Bone marrow (tissue), 2 donors: ENCODE results near the gene RHBDL1.
"Not testable (repeated sequence)": the region's sequence is repeated elsewhere in the genome, so short reads cannot be mapped to it uniquely, and the experiment has no call there.

Experiments
- DNase-seq, 2 donors: peaks; one replicate each; lab custom pipeline; 2025; lab: John Stamatoyannopoulos, UW

RHBDL1 gene

GRCh38 chr16:686459-687260 is 11.2 kb downstream of the RHBDL1 start:
- DNase-seq, result no peak

DNA sequence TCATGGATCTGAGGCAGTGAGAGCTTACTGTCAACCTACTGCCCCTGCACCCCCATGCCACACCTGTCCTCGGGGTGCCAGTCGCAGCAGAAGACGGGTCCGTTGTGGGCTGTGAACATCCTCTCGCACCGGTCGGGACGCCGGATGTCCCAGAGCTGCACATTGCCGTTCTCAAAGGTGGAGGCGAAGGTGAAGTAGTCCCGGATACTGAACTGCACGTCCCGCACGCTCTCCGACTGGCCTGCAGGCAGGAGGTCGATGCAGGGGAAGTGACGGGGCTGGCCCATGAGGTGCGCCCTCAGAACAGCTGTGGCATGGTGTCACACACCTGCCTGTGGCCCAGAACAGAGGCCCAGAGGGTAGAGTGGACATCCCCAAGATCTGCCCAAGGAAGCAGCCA is 12.0 kb downstream of the RHBDL1 start:
- DNase-seq, result no peak

GRCh38 chr16:689175-689897 is 13.9 kb downstream of the RHBDL1 start:
- no peak for DNase-seq

GRCh38 chr16:691242-691641 is 15.8 kb downstream of the RHBDL1 start:
- not testable (repeated sequence) for DNase-seq

DNA sequence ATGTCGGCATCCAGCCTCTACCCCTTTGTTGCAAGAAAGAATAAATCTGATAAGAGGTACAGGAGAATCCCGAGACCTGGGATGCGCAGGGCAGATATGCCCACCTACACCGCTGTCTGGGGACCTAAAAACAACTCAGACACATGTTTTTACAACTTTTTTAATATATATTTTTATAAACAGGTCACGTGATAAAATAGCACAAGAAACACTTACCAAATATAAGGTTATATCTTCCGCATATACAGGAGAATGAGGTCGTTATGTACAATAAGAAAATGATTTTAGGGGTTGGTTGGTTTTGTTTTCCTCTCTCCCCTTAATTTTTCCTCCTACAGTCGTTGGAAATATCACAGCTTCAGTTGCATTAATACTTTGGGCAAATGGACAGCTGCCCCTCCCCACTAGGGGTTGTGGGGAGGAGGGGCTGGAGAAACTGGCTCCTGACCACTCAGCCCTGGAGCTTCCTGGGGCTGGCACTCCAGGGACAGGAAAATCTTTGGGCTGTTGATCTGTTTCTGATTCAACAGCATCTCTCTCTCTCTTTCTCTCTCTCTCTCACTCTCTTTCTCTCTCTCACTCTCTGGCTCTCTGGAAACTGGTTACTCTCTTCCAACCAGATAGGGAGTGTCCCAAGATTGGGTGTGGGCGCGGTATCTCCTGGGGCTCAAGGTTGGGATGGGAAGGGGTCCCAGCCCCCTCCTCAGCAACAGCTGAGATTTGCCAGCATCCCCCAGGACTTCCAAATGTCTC is 17.1 kb downstream of the RHBDL1 start:
- DNase-seq, result no peak

DNA sequence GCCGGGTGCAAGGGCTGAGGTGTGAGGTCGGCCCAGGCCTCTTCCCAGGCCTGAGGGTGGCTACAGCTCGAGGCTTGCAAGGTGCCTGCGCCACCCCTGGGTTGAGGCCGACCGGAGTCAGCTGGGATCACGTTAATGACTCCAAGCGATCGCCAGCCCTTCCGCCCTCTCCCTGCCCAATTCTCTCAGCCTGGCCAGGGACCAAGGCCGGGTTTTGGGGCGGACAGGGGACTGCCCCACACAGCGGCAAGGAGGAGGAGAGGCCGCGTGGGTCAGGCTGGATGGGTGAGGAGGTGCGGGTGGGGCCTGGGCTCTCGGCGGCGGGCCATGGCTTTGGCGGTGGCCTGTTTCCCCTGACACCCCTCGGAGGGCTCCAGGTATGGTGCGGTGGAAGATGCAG is 17.9 kb downstream of the RHBDL1 start:
- DNase-seq, result no peak

DNA sequence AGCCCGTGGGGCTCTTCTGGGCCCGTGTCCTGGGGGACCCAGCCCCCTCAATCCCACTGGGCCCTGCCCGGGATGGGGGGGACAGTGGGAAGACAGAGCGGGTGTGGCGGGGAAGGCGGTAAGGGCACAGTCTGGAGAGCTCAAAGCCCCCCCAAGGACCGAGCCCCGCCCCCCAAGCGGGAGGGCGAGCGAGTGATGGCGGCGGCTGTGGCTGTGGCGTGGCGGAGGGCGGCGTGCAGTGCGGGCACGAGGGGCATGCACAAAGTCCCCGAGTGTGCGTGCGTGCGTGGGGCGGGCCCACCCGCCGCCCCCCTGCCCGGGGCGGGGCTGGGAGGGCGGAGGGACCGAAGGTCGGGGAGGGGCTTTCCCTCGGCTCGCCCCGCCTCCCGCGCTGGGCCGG is 18.3 kb downstream of the RHBDL1 start:
- no peak for DNase-seq

GRCh38 chr16:694187-694862 is 18.9 kb downstream of the RHBDL1 start:
- no peak for DNase-seq

- no peak for DNase-seq
These were observed 19.4 kb downstream of the RHBDL1 start for GRCh38 chr16:694863-695354.

GRCh38 chr16:695355-696089 is 20.1 kb downstream of the RHBDL1 start:
- DNase-seq, result no peak

- DNase-seq, result no peak
These were observed 23.6 kb downstream of the RHBDL1 start for GRCh38 chr16:698911-699671.

DNA sequence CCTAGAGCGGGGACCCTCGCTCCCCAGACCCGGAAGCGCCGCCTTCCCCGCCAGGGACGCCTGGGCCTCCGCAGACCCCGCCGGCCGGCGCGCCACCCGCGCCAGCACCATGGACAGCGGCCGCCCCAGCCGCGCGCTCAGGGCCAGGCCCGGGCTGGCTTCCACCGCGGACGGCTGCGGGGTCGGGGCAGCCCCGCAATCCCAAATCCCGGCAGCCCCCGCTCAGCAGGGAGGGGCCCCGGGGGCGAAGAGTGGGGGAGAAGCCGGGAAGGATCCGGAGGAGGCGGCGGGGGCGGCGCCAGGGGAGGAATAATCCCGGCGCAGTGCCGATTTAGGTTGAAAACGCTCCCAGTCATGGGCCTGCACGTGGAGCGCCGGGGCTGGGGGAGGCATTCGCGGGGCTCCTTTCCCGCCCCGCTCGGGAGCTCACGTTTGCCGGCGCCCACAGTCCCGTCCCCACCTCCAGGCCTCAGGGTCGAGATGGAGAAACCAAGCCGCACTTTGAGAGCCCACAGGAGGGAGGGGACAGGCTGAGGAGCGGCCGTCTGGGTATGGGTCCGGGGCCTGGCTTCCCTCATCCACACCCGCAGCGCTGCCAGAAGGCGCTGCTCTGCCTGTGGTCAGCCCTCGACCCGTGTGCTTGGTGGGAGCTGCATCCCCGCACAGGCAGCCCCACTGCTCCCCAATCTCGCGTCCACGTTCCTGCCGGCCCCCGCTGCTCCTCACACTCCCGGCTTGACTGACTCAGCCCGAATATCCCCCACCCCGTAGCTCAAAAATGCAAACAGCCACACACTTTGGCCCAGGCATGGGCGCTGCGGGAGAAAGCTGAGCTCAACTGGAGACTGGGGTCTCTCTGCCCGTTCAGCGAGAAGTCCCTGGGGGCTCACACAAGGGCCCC is 25.5 kb downstream of the RHBDL1 start:
- DNase-seq, result no peak

- no peak for DNase-seq
These were observed 26.9 kb downstream of the RHBDL1 start for GRCh38 chr16:702341-702740.

DNA sequence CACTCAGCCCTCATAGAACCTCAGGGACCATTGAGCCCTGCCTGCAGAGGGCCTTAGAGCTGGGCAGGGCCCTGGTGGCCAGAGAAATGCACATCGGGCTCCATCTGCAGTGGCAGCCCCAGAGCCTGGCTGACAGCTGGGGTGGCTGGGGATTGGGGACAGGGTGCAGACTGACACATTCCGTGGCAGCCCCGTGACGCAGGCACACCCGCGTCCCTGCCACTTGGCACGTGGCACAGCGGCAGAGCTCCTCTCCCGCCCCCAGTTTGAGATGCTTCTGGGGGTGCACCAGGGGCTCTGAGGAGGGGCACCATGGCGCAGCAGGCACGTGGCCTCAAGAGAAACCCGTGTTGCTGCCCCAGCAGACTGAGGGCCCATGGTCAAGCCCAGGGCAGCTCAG is 27.9 kb downstream of the RHBDL1 start:
- no peak for DNase-seq

DNA sequence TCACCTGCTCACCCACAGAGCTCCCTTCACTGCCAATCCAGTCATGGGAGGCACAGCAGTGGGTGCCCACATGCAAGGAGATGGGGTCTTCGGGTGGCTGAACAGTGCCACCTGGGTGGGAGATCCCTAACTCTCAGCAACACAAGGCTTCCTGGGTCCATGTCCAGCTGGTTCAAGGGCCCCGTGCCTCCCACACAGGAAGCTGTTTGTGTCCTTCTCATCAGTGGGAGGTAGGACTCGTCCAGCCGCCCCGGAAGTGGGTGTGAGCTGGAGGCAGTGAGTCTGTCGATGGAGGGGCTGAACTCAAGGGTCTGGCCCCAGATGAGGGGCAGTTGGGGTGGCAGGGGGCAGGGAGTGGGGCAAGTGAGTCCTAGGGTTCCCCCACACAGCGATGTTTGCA is 28.6 kb downstream of the RHBDL1 start:
- no peak for DNase-seq

DNA sequence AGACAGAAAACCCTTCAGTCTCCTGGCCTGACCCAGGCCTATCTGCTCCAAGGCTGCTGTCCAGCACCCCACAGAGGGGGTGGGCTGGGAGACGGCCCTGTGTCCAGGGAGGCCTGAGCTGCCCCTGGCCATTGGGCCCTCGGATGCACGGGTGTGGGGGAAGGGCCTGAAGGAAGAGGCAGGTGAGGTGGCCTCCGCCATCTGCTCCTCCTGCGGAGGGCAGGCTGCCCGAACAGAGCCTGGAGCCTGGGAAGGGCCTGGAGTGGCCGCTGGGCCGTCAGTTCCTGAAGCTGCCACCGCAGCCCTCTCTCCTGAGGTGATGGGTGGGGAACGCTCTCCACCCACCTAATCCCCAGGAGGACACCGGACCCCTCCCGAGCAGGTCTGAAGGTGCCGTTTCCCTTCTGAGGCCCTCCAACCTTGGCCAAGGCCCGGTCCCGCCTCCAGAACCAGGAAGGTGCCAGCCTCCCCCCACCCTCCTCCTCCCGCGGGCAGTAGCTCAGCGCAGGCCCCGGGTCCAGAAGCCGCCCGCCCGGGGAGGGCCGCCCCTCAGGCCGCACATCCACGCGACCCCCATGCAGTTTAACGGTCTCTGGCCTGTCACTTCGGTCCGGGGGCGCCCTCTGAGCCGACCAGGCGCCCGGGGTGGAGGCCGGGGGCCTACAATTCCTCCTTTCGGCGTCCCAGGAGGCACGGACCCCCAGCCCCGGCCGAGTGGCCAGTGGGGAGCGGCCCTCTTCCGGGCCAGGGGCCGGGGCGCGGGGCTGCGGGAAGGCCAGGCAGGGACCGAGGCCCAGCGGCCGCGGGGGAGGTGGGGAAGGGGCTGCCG is 29.3 kb downstream of the RHBDL1 start:
- no peak for DNase-seq

DNA sequence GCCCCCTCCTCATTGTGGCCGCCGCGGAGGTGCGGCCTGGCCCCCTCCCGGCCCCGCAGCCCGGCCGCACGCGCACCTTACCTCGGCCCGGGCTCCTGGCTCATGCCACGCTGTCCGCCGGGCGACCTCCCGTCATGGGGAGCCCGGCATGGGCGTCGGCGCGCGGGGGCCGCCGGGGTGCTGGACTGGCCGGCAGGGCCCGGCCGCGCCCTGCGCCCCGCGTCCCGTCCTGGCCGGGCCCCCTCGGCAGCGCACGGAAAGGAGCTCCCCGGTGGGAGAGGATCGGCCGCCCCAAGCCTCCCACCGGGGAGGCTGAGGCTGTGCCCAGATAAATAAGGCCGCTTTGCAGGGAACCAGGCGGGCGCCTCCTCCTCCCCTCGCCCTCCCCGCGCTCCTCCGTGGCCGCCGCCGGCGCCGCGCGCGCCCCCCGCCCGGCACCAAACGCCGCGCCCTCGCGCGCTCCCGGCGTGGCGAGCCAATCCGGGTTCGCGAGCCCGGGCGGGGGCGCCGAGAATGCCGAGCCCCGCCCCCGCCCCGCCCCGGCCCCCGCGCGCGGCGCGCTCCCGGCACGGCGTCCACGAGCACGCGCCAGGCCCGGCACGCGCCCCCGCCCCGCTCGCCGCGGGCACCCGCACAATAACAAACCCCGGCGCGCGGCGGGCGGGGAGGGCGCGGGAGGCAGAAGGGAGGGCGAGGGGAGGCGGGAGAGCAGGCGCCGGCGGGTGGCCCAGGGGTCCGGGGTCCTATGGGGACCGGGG is 30.1 kb downstream of the RHBDL1 start, which contains the start of gene FBXL16:
Gene FBXL16 (minus strand): TSS at position 371 of the 758 bp plus-strand sequence. CDS start 8,396 bp downstream, outside the sequence.
- DNase-seq, result no peak
